Measurements from ENCODE around the gene CUX1.

GRCh38 chr7:102295346-102296178 is 478.1 kb downstream of the CUX1 start:
- no peak for TF ChIP-seq CTCF (IDR thresholded peaks at IDR 0.05; ENCODE audit: low read depth, low read length, poor library complexity, severe bottlenecking)
- TF ChIP-seq EZH2phosphoT487 (IDR thresholded peaks at IDR 0.05; ENCODE audit: borderline replicate concordance, low read length), result no peak
